Suprapubic skin (tissue), 3 donors: ENCODE results near the gene YPEL2.

Experiments
- POLR2A ChIP-seq, 2 donors: fragments of 450-650 bp; IDR thresholded peaks; one replicate each; pipeline ENCODE4 v1.6.1; 2017; ENCODE audit warnings: antibody characterized with exemption in 2 of 2, mild to moderate bottlenecking in 2 of 2, moderate library complexity in 2 of 2
- TF ChIP-seq, protein P1 (sequence below), 2 donors: fragments of 200-600 bp in 1 of 2; fragments of 450-650 bp in 1 of 2; sonication (generic) in 1 of 2; IDR thresholded peaks; one replicate each; pipeline ENCODE4 v1.5.1; 2016 to 2019; ENCODE audit warnings: antibody characterized with exemption in 2 of 2, mild to moderate bottlenecking in 1 of 2, moderate library complexity in 1 of 2

DNA sequence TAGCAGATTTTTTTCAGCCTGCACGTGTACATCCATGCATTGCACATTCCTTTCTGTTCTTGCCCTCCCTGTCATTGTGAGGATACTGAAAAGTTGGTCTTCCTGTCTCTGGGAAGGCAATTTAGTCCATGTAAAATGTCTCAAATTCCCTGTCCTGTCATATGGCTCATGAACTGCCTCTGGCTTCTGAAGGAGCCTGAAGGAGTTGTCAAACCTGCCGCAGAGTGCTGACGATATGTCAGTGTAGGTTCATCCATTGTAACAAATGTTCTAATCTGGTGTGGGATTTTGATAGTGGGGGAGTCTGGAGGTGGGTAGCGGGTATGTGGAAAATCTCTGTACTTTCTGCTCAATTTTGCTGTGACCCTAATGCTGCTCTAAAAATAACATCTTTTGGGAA, 59.6 kb downstream of the YPEL2 start:
- no peak for TF ChIP-seq POLR2A (IDR thresholded peaks at IDR 0.05)
- TF ChIP-seq, protein P1, sequence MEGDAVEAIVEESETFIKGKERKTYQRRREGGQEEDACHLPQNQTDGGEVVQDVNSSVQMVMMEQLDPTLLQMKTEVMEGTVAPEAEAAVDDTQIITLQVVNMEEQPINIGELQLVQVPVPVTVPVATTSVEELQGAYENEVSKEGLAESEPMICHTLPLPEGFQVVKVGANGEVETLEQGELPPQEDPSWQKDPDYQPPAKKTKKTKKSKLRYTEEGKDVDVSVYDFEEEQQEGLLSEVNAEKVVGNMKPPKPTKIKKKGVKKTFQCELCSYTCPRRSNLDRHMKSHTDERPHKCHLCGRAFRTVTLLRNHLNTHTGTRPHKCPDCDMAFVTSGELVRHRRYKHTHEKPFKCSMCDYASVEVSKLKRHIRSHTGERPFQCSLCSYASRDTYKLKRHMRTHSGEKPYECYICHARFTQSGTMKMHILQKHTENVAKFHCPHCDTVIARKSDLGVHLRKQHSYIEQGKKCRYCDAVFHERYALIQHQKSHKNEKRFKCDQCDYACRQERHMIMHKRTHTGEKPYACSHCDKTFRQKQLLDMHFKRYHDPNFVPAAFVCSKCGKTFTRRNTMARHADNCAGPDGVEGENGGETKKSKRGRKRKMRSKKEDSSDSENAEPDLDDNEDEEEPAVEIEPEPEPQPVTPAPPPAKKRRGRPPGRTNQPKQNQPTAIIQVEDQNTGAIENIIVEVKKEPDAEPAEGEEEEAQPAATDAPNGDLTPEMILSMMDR (IDR thresholded peaks at IDR 0.05), result no peak
